ENCODE results near the gene DUOX1. TPM values are rescaled to one million over a fixed set of nuclear protein-coding genes. Genes with fewer than 3 reads are reported as not detected.

The DUOX1 gene
- total and polyA plus RNA-seq, 7 donors = 0.03 to 0.94 (median 0.46) TPM

DNA sequence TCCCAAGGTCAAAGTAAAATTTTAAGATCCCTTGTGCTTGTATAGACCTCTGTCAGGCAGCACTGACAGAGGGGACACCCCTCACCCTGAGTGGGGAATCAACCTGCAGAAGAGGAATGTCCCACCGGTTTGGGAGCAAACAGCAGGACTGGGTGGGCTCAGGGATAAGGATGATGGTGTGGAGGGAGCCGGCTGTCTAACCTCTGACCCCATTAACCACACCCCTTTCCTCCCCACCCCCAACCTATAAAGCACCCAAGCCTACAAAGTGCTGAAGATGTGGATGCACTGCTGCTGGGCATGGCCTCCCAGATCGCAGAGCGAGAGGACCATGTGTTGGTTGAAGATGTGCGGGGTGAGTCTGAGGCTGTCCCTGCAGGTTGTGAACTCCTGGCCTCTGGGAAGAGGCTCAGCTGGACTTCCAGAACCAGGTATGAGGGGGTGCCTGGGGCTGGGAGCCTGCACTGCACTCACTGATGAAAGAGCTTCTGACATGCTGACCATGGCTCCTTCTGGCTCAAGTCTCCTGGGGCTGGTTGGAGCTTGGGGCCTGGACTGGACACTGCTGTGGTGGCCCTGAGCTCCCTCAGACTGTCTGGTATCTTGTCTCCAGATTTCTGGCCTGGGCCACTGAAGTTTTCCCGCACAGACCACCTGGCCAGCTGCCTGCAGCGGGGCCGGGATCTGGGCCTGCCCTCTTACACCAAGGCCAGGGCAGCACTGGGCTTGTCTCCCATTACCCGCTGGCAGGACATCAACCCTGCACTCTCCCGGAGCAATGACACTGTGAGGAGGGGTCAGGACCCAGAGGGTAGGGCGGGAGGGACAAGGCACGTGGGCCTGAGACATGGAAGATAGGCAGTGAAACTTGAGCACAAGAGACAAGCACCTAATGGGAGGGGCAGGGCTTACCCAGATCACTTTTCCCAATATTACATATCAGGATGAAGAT is 9.3 kb downstream of the DUOX1 start:
- TF ChIP-seq, protein P1, sequence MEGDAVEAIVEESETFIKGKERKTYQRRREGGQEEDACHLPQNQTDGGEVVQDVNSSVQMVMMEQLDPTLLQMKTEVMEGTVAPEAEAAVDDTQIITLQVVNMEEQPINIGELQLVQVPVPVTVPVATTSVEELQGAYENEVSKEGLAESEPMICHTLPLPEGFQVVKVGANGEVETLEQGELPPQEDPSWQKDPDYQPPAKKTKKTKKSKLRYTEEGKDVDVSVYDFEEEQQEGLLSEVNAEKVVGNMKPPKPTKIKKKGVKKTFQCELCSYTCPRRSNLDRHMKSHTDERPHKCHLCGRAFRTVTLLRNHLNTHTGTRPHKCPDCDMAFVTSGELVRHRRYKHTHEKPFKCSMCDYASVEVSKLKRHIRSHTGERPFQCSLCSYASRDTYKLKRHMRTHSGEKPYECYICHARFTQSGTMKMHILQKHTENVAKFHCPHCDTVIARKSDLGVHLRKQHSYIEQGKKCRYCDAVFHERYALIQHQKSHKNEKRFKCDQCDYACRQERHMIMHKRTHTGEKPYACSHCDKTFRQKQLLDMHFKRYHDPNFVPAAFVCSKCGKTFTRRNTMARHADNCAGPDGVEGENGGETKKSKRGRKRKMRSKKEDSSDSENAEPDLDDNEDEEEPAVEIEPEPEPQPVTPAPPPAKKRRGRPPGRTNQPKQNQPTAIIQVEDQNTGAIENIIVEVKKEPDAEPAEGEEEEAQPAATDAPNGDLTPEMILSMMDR (IDR thresholded peaks at IDR 0.05) = no peak
- ATAC-seq = no peak
- Histone ChIP-seq H3K4me1 (peaks cover 3% of the 10 kb centered on the region), H3K4me3 (no peak overlapping the region), H3K9me3 (no peaks in the 10 kb centered on the region), H3K27ac (no peak overlapping the region), H3K36me3 (ENCODE audit: insufficient read depth in 1 of 2, low read depth in 1 of 2) (no peaks in the 10 kb centered on the region), H3K27me3 (ENCODE audit: insufficient read depth in 3 of 3, low read length in 2 of 3) (peaks cover 0 to 24% (median 15%) of the 10 kb centered on the region in 3 donors)
- intact Hi-C loops (cut with DNase I) = no loop called here
- WGBS, 3 donors = 50 to 61% (median 56%) methylated on average over 12 of the region's 12 CpGs
- no peak for DNase-seq

DNA sequence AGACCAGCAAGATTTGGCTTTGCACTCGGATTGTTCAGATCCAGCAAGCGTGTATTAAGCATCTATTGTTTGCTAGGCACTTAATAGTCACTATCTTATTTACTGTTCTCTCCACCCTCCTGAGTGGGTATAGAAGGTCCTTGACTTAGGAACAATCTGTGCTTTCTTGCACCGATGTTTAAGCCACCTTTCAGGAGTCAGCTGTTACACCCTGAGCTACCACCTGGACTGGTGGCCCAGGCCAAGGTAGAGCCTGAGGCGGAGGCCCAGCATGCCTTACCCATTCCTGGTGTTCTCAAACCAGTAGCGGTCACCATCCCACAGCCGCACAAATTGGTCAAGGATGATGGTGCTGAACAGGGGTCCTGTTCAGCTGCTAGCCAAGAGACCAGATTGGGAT is 10.0 kb downstream of the DUOX1 start:
- Histone ChIP-seq H3K27ac (no peak overlapping the region), H3K27me3 (ENCODE audit: insufficient read depth in 3 of 3, low read length in 2 of 3) (peaks cover 0 to 18% (median 10%) of the 10 kb centered on the region in 3 donors), H3K36me3 (ENCODE audit: insufficient read depth in 1 of 2, low read depth in 1 of 2) (no peaks in the 10 kb centered on the region), H3K4me3 (no peak overlapping the region), H3K4me1 (peaks cover 3% of the 10 kb centered on the region), H3K9me3 (no peaks in the 10 kb centered on the region)
- intact Hi-C loops (cut with DNase I) = no loop called here
- ATAC-seq (no peak), DNase-seq (no peak)
- 80 to 92% (median 82%) methylated on average over 6 of the region's 6 CpGs for WGBS, 3 donors
- TF ChIP-seq, protein P1 (IDR thresholded peaks at IDR 0.05) = no peak

DNA sequence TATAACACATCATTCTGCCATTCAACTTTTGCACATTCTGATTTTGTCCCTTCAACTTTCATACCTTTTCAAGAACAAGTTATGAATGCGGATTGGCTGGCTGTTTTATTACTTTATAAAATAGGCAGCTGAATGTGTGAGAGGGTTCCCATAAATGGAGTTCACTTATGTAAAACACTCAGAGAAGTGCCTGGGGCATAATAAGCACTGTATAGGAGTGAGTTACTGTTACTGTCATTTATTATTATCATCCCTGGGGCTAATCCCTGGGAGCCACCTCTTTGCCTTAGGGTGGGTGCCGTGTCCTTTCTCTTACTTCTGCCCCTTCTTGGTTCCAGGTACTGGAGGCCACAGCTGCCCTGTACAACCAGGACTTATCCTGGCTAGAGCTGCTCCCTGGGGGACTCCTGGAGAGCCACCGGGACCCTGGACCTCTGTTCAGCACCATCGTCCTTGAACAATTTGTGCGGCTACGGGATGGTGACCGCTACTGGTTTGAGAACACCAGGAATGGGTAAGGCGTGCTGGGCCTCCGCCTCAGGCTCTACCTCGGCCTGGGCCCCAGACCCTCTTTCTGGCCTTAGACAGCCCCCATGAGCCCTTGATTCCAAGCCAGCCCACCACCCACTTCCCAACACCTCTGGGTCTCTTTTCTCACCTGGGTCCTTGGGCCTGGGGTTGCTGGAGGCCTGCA is 10.9 kb downstream of the DUOX1 start:
- TF ChIP-seq, protein P1 (IDR thresholded peaks at IDR 0.05) = no peak

DNA sequence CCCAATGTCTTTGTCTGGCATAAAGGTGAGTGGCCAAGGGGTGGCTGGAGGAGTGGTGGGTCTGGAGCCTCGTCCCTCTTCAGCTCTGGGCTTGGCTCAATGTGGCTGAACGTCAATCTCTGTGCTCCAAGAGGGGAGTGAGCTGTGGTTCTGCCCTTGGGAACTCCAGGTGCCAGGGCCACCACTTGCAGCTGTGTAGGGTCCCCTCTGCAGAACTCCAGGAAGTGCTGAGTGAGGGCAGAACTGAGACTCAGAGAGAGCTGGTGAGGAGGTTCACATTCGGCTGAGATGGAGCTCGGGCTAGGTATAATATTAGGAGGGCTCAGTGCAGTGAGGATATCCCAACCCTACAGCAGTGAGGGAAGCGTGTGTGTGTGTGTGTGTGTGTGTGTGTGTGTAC is 11.6 kb downstream of the DUOX1 start:
- Histone ChIP-seq H3K9me3 (no peaks in the 10 kb centered on the region), H3K4me3 (no peak overlapping the region), H3K27ac (no peak overlapping the region), H3K27me3 (ENCODE audit: insufficient read depth in 3 of 3, low read length in 2 of 3) (peaks cover 0 to 5% (median 2%) of the 10 kb centered on the region in 3 donors), H3K4me1 (no peaks in the 10 kb centered on the region), H3K36me3 (ENCODE audit: insufficient read depth in 1 of 2, low read depth in 1 of 2) (no peaks in the 10 kb centered on the region)
- no peak for ATAC-seq
- 77 to 81% (median 78%) methylated on average over 4 to 5 of the region's 5 CpGs for WGBS, 3 donors
- TF ChIP-seq, protein P1 (IDR thresholded peaks at IDR 0.05) = no peak
- intact Hi-C loops (cut with DNase I) = no loop called here
- DNase-seq = no peak

More for the DNA sequence above, 10.9 kb downstream of the DUOX1 start:
- no peak for ATAC-seq
- Histone ChIP-seq H3K9me3 (no peaks in the 10 kb centered on the region), H3K36me3 (ENCODE audit: insufficient read depth in 1 of 2, low read depth in 1 of 2) (no peaks in the 10 kb centered on the region), H3K27ac (no peak overlapping the region), H3K27me3 (ENCODE audit: insufficient read depth in 3 of 3, low read length in 2 of 3) (peaks cover 0 to 11% (median 3%) of the 10 kb centered on the region in 3 donors), H3K4me1 (no peaks in the 10 kb centered on the region), H3K4me3 (no peak overlapping the region)
- intact Hi-C loops (cut with DNase I) = no loop called here
- no peak for DNase-seq
- 92 to 97% (median 94%) methylated on average over 10 of the region's 10 CpGs for WGBS, 3 donors
